Measurements from ENCODE around the gene CAPN5.

DNA sequence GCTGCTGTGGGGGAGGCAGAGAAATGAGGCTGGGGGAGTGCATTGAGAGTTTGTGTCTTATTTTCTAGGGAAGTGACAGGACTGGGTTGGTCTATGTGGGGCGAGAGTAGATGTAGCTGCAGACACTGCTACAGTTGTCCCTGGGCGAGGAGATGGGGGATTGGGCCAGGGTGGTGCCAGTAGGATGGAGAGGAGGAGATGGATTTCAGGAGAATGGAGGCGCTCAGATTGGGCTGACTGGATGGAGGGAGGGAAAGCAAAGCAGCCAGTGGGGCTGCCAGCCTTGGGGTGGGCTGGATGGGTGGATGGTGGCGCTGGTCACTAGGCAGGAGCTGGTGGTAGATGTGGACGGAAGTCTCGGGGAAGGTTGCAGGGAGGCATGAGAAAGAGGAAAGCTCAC is 45.2 kb downstream of the CAPN5 start:
- no peak for TF ChIP-seq CTCF (IDR thresholded peaks at IDR 0.05)
- TF ChIP-seq POLR2A (IDR thresholded peaks at IDR 0.05) = no peak
- TF ChIP-seq EP300 (IDR thresholded peaks at IDR 0.05) = no peak

Measured in tibial nerve (tissue), 4 donors.